IMR-90 (cell line): ENCODE data around the gene PCBP3. TPM values are rescaled to one million over a fixed set of nuclear protein-coding genes. Genes with fewer than 3 reads are reported as not detected.

Source experiments
- ATAC-seq: fragments of 200-7000 bp; cut with Tn5 transposase; 2 replicates; pipeline ENCODE4 v1.9.1; 2020; ENCODE audit warnings: low read depth, mild to moderate bottlenecking, moderate library complexity
- BruUV-seq: library from RNA; stranded (reverse); fragments of 400-500 nt; replicated peaks from 2 replicates; lab custom pipeline; 2021; lab: Mats Ljungman, UMichigan
- CTCF ChIA-PET: fragments of 300-600 bp; formaldehyde crosslinking; extraction: SDS; loops from one replicate; lab custom pipeline; 2021; ENCODE audit warnings: antibody characterized with exemption; lab: Yijun Ruan, JAX
- POLR2A ChIA-PET: fragments of 300-600 bp; sonication (Branson Sonifier 250); formaldehyde crosslinking; loops from one replicate; lab custom pipeline; 2022; ENCODE audit warnings: antibody characterized with exemption; ENCODE audit not compliant: unreplicated experiment; lab: Charles Lee
- DNase-seq: peaks from one replicate; pipeline ENCODE4 v3.0.0; 2013
- H2AFZ ChIP-seq: replicated peaks from 2 replicates; pipeline ENCODE3; 2013; ENCODE audit warnings: low read length, mild to moderate bottlenecking; ENCODE audit not compliant: poor library complexity
- H2AK5ac ChIP-seq: 2 replicates; pipeline ENCODE4 v1.6.1; 2013; ENCODE audit warnings: low read depth, low read length, inconsistent platforms
- H2AK9ac ChIP-seq: replicated peaks from 2 replicates; pipeline ENCODE3; 2013; ENCODE audit warnings: mild to moderate bottlenecking, low read depth, low read length, moderate library complexity; ENCODE audit not compliant: poor library complexity
- H2BK120ac ChIP-seq: 2 replicates; pipeline ENCODE4 v1.6.1; 2013; ENCODE audit warnings: low read depth, low read length, inconsistent platforms
- H2BK15ac ChIP-seq: 3 replicates; pipeline ENCODE4 v1.6.1; 2013; ENCODE audit warnings: low read depth, low read length, inconsistent platforms
- H2BK20ac ChIP-seq: 2 replicates; pipeline ENCODE4 v1.6.1; 2013; ENCODE audit warnings: low read depth, mild to moderate bottlenecking, inconsistent platforms, low read length, moderate library complexity
- H2BK5ac ChIP-seq: 2 replicates; pipeline ENCODE4 v1.6.1; 2013; ENCODE audit warnings: mild to moderate bottlenecking, low read depth, low read length, inconsistent platforms; ENCODE audit not compliant: poor library complexity, severe bottlenecking
- H3K14ac ChIP-seq: replicated peaks from 2 replicates; pipeline ENCODE4 v1.6.1; 2013; ENCODE audit warnings: low read depth, low read length, inconsistent platforms
- H3K18ac ChIP-seq: 2 replicates; pipeline ENCODE4 v1.6.1; 2013; ENCODE audit warnings: low read depth, low read length, control low read depth
- H3K23ac ChIP-seq: 2 replicates; pipeline ENCODE4 v1.6.1; 2013; ENCODE audit warnings: low read depth, low read length, inconsistent platforms
- H3K27ac ChIP-seq: 2 replicates; pipeline ENCODE4 v1.5.1; 2013; ENCODE audit warnings: mild to moderate bottlenecking, control low read depth, low read length; ENCODE audit not compliant: insufficient read depth
- H3K27me3 ChIP-seq: 2 replicates; pipeline ENCODE4 v1.6.1; 2013; ENCODE audit warnings: low read length; ENCODE audit not compliant: control insufficient read depth, insufficient read depth
- H3K36me3 ChIP-seq: 2 replicates; pipeline ENCODE4 v1.6.1; 2013; ENCODE audit warnings: low read length, mixed read lengths; ENCODE audit not compliant: control insufficient read depth, insufficient read depth
- H3K4ac ChIP-seq: 2 replicates; pipeline ENCODE4 v1.6.1; 2013; ENCODE audit warnings: low read depth, low read length, inconsistent platforms
- H3K4me1 ChIP-seq: 2 replicates; pipeline ENCODE4 v1.6.1; 2013; ENCODE audit warnings: low read length, mixed read lengths; ENCODE audit not compliant: control insufficient read depth, insufficient read depth
- H3K4me2 ChIP-seq: 2 replicates; pipeline ENCODE4 v1.6.1; 2013; ENCODE audit warnings: low read depth, mild to moderate bottlenecking, control low read depth, low read length, moderate library complexity
- H3K4me3 ChIP-seq: 2 replicates; pipeline ENCODE4 v1.5.1; 2013; ENCODE audit warnings: low read depth, mild to moderate bottlenecking, control low read depth, low read length, moderate library complexity; ENCODE audit not compliant: insufficient read depth
- H3K56ac ChIP-seq: 2 replicates; pipeline ENCODE4 v1.6.1; 2013; ENCODE audit warnings: low read length, inconsistent platforms; ENCODE audit not compliant: insufficient read depth; ENCODE audit errors: extremely low read depth
- H3K79me1 ChIP-seq, 2 experiments: 2 replicates each; pipeline ENCODE4 v1.6.1; 2013; ENCODE audit warnings: low read length in 2 of 2, inconsistent platforms in 1 of 2, low read depth in 1 of 2
- H3K9ac ChIP-seq: 2 replicates; pipeline ENCODE4 v1.6.1; 2013; ENCODE audit warnings: low read depth, low read length, control low read depth
- H3K9me1 ChIP-seq: 2 replicates; pipeline ENCODE4 v1.6.1; 2013; ENCODE audit warnings: low read length, inconsistent platforms; ENCODE audit not compliant: insufficient read depth
- H3K9me3 ChIP-seq: 2 replicates; pipeline ENCODE4 v1.6.1; 2013; ENCODE audit warnings: low read length; ENCODE audit not compliant: control insufficient read depth, insufficient read depth
- H4K20me1 ChIP-seq: 2 replicates; pipeline ENCODE4 v1.6.1; 2013; ENCODE audit warnings: low read length, inconsistent platforms; ENCODE audit not compliant: insufficient read depth
- H4K5ac ChIP-seq: 2 replicates; pipeline ENCODE4 v1.6.1; 2013; ENCODE audit warnings: mild to moderate bottlenecking, low read depth, low read length, control low read depth
- H4K8ac ChIP-seq, 2 experiments: 2 replicates each; pipeline ENCODE4 v1.6.1; 2013; ENCODE audit warnings: low read depth in 2 of 2, low read length in 2 of 2, control low read depth in 1 of 2, inconsistent platforms in 1 of 2
- H4K91ac ChIP-seq: 2 replicates; pipeline ENCODE4 v1.6.1; 2013; ENCODE audit warnings: low read depth, low read length, inconsistent platforms; ENCODE audit not compliant: insufficient read depth
- MXI1 ChIP-seq: IDR thresholded peaks from 2 replicates; pipeline ENCODE4 v1.6.1; 2012; ENCODE audit warnings: low read depth, mild to moderate bottlenecking, low read length, moderate library complexity, borderline replicate concordance
- RCOR1 ChIP-seq: IDR thresholded peaks from 2 replicates; pipeline ENCODE4 v1.6.1; 2012; ENCODE audit warnings: mild to moderate bottlenecking, low read length, improper control_type of control experiment; ENCODE audit not compliant: insufficient replicate concordance
- WGBS, 2 experiments: methylation state at CpG; one replicate each; pipeline versions ENCODE4 v1.1.5 to v1.1.7; 2013; ENCODE audit warnings: missing lambda C conversion rate in 2 of 2; ENCODE audit not compliant: insufficient read length in 1 of 2; ENCODE audit errors: extremely low coverage in 2 of 2; 5-methylcytosine and 5-hydroxymethylcytosine counted together
- dilution Hi-C: fragments of 300-500 bp; cut with HindIII; formaldehyde crosslinking; loops from one replicate; pipeline ENCODE4 v1.14.3; 2018; ENCODE audit warnings: low sequenced_read_pairs; ENCODE audit not compliant: unreplicated experiment
- in situ Hi-C: fragments of 300-500 bp; cut with MboI; formaldehyde crosslinking; loops from 3 replicates; pipeline ENCODE4 v1.14.3; 2019; ENCODE audit warnings: low sequenced_read_pairs, inconsistent platforms, mixed read lengths
- intact Hi-C: fragments of 100-400 bp; cut with micrococcal nuclease; formaldehyde crosslinking; loops from 2 replicates; pipeline ENCODE4 v1.10.0; 2022
- polyA plus RNA-seq, 3 experiments: library from polyadenylated mRNA; depleted of rRNA; stranded (reverse); fragments of >200 nt; gene quantifications; 2 replicates each; pipeline ENCODE4 v1.2.3, GENCODE V29; 2012; ENCODE audit warnings: low replicate concordance in 1 of 3
- total RNA-seq: library from RNA; depleted of rRNA; stranded (reverse); fragments of >200 nt; gene quantifications from 2 replicates; pipeline ENCODE4 v1.2.3, GENCODE V29; 2012

The PCBP3 gene
- total and polyA plus RNA-seq, 2 of the 4 experiments (the other 2 are of a cell fraction), result 2.9 to 3.9 TPM

DNA sequence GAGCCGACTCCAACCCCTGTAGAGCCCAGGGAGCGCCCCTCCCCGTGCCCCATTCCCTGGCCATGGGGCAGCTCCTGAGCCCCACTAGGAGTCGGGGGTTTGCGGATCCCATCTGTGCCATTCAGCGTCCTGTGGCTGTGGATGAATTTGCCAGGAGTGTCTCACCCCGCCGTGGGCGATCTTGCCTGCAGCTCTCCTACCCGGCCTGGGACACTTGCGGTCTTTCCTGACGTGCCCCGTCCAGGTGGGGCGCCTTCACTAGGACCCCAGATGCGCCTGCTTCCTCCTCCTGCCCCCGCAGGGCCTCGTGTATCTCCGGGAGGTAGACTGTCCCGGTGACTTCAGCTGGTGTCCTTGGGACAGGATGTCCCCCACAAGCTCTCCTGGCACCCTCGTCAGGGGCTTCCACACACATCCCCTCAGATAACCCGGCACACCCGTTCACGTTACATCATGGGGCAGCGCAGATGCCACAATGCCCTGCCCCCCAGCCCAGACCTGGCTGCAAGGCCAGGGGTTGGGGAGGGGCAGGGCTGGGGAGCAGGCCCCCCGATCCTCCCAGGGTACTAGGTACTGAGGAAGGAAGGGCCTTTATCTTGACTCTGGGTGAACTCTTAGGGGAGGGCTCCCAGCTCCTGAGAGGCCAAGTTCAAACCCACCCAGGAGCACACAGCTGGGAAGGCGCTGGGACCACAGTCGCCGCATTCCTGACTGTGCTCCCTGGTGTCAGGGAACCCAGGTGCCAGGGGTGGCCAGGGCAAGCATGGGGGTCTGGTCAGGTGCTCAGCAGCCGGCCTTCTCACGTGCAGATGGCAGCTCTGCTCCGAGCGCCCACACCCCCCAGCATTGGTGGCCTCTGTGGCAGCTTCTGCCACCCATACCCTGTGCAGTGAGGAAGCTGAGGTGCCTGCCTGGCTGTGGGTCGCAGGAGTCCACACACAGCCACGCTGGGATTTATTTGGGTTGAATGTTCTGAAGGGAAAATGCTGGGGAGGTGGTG is 284.6 kb downstream of the PCBP3 start:
- in situ Hi-C loops, result loop anchor here (10.0 kb wide), 1 partner anchor 363 kb away; no protein-coding TSS in a partner anchor
- H2BK120ac ChIP-seq, result no peak overlapping the region
- H4K5ac ChIP-seq, result no peak overlapping the region
- H3K56ac ChIP-seq, result no peak overlapping the region
- WGBS, 2 experiments, result 85% methylated on average over 21 of the region's 34 CpGs; no CpG with 5 or more reads in 1 of the 2 experiments
- no peak overlapping the region for H2AFZ ChIP-seq
- peaks cover 3% of the 10 kb centered on the region; the same call in 1 of the 2 replicates for H3K36me3 ChIP-seq
- H3K9me1 ChIP-seq, result no peaks in the 10 kb centered on the region; the same call in 1 of the 2 replicates
- dilution Hi-C loops, result no loop called here
- H3K9me3 ChIP-seq, result 0 out of 2 replicates have a peak, but pooled peaks cover 1% of the 10 kb centered on the region
- TF ChIP-seq MXI1 (no peak), RCOR1 (no peak)
- intact Hi-C loops, result no loop called here
- no peak overlapping the region for H4K91ac ChIP-seq
- no peak for DNase-seq
- no peak overlapping the region for H4K8ac ChIP-seq
- BruUV-seq, result no TSS peak
- ChIA-PET CTCF (interaction anchor here (0.5 kb wide), 1 partner anchor 243 kb away, joined by 3 read pairs; no protein-coding TSS in a partner anchor), POLR2A (no interaction called here)
- no peaks in the 10 kb centered on the region; the same call in 1 of the 2 replicates for H3K27me3 ChIP-seq
- no peak overlapping the region for H2BK20ac ChIP-seq
- H3K9ac ChIP-seq, result no peak overlapping the region
- no peak overlapping the region for H2BK15ac ChIP-seq
- H3K4me3 ChIP-seq, result no peak overlapping the region
- no peaks in the 10 kb centered on the region for H4K20me1 ChIP-seq
- no peak overlapping the region for H2AK9ac ChIP-seq
- no peak overlapping the region for H3K23ac ChIP-seq
- H3K4ac ChIP-seq, result no peak overlapping the region
- no peak overlapping the region for H3K27ac ChIP-seq
- H3K4me2 ChIP-seq, result no peak overlapping the region
- H3K18ac ChIP-seq, result no peak overlapping the region
- no peak for ATAC-seq
- no peaks in the 10 kb centered on the region for H3K79me1 ChIP-seq
- no peak overlapping the region for H3K14ac ChIP-seq
- H2AK5ac ChIP-seq, result no peak overlapping the region
- no peak overlapping the region for H2BK5ac ChIP-seq
- H3K4me1 ChIP-seq, result no peaks in the 10 kb centered on the region
